ENCODE data around the gene SLC7A6OS. TPM values are rescaled to one million over a fixed set of nuclear protein-coding genes. Genes with fewer than 3 reads are reported as not detected.
A peak's percentile ranks its signal among the peaks of the same experiment; 100 is the strongest.

SLC7A6OS gene
- total RNA-seq, 1 experiment from 2014 or later, result 16.4 TPM

- no peak overlapping the region for H3K9ac ChIP-seq (ENCODE audit: low read length)
- H3K9me2 ChIP-seq (ENCODE audit: insufficient read depth), result no peaks in the 10 kb centered on the region
- H3K4me2 ChIP-seq (ENCODE audit: low read length), result no peak overlapping the region
- intact Hi-C loops (cut with micrococcal nuclease), result loop anchor here (5.0 kb wide), 1 partner anchor 46 kb away; no protein-coding TSS in a partner anchor
- no peaks in the 10 kb centered on the region for H3K27me3 ChIP-seq (ENCODE audit: insufficient read depth, low read length)
- H4K20me1 ChIP-seq (ENCODE audit: insufficient read depth), result no peaks in the 10 kb centered on the region
- H3K36me3 ChIP-seq (ENCODE audit: control insufficient read depth in 1 of 2, insufficient read depth in 2 of 2, low read length in 2 of 2), result peaks cover 8 to 14% of the 10 kb centered on the region in 2 experiments; a peak in 2 of 4 replicates
- ChIA-PET CTCF (no interaction called here), RAD21 (ENCODE audit: low non-redundant PET in 1 of 2, low total read pairs in 2 of 2, uncharacterized antibody in 2 of 2, unreplicated experiment in 2 of 2) (no interaction called here), POLR2A (no interaction called here)
- TSS peak; percentile 19 for BruUV-seq (replicated peaks)
- H3K4me1 ChIP-seq (ENCODE audit: control insufficient read depth in 1 of 2, insufficient read depth in 2 of 2, low read length in 2 of 2), result peaks cover 7 to 17% of the 10 kb centered on the region in 2 experiments; a peak in 3 of 4 replicates
- ATAC-seq (no peak), DNase-seq (ENCODE audit: low read depth, low spot score) (no peak)
- H3K4me3 ChIP-seq (replicated peaks in 1 of 2; ENCODE audit: low read depth in 1 of 2, low read length in 2 of 2), result no peak overlapping the region
- H3K27ac ChIP-seq (ENCODE audit: low read depth, low read length), result no peak overlapping the region
- TF ChIP-seq POLR2A (IDR thresholded peaks at IDR 0.05; ENCODE audit: borderline replicate concordance, extremely low read depth, insufficient read depth, insufficient read length) (no peak), POLR2AphosphoS5 (IDR thresholded peaks at IDR 0.05; ENCODE audit: low read depth, low read length) (no peak), SP1 (IDR thresholded peaks at IDR 0.05; ENCODE audit: low read depth) (no peak), ZFX (IDR thresholded peaks at IDR 0.05) (no peak), EZH2 (IDR thresholded peaks at IDR 0.05) (no peak), ZBTB33 (IDR thresholded peaks at IDR 0.05; ENCODE audit: extremely low read depth, insufficient replicate concordance, low read length) (no peak), CTCF (IDR thresholded peaks at IDR 0.05 in 2 of 3, conservative IDR thresholded peaks at IDR 0.05 in 1 of 3; ENCODE audit: borderline replicate concordance in 1 of 3, insufficient read depth in 1 of 3, low read depth in 2 of 3, low read length in 2 of 3) (no peak), EZH2phosphoT487 (IDR thresholded peaks at IDR 0.05; ENCODE audit: borderline replicate concordance) (no peak), SRF (IDR thresholded peaks at IDR 0.05; ENCODE audit: low read depth) (no peak), MAX (IDR thresholded peaks at IDR 0.05) (no peak), REST (IDR thresholded peaks at IDR 0.05; ENCODE audit: low read depth) (no peak), FOSL1 (IDR thresholded peaks at IDR 0.05; ENCODE audit: low read depth) (no peak), ZNF274 (IDR thresholded peaks at IDR 0.05; ENCODE audit: low read depth, low read length) (no peak), YY1 (IDR thresholded peaks at IDR 0.05; ENCODE audit: extremely low read depth, insufficient replicate concordance, low read depth, low read length) (no peak), SIN3A (IDR thresholded peaks at IDR 0.05; ENCODE audit: low read depth) (no peak), JUND (IDR thresholded peaks at IDR 0.05) (no peak), CEBPB (IDR thresholded peaks at IDR 0.05; ENCODE audit: low read depth) (no peak), EGR1 (IDR thresholded peaks at IDR 0.05; ENCODE audit: low read depth) (no peak)
- H3K79me2 ChIP-seq (ENCODE audit: insufficient read depth, low read length), result peaks cover 73% of the 10 kb centered on the region
- no peak overlapping the region for H2AFZ ChIP-seq (ENCODE audit: low read depth, low read length, poor library complexity, severe bottlenecking)
- H3K9me3 ChIP-seq (ENCODE audit: control insufficient read depth in 1 of 2, insufficient read depth in 1 of 2, low read depth in 1 of 2, low read length in 2 of 2), result no peaks in the 10 kb centered on the region
These were observed 2.4 kb upstream of the SLC7A6OS start for GRCh38 chr16:68313116-68313515.
